Sigmoid colon (tissue), 7 donors: ENCODE data around the gene USP37. TPM values are rescaled to one million over a fixed set of nuclear protein-coding genes. Genes with fewer than 3 reads are reported as not detected.
A peak's percentile ranks its signal among the peaks of the same experiment; 100 is the strongest.

Experiments used
- DNase-seq: peaks from one replicate; pipeline ENCODE4 v3.0.0-alpha.2; 2019
- H3K27ac ChIP-seq, 4 donors: fragments of 200-600 bp; sonication (generic); one replicate each; pipeline ENCODE4 v1.5.1; 2016 to 2019; ENCODE audit warnings: mild to moderate bottlenecking in 1 of 4
- H3K27me3 ChIP-seq, 3 donors: fragments of 200-600 bp; sonication (generic); one replicate each; pipeline ENCODE4 v1.5.1; 2019; ENCODE audit warnings: mild to moderate bottlenecking in 1 of 3
- H3K36me3 ChIP-seq, 4 donors: fragments of 200-600 bp; sonication (generic); one replicate each; pipeline ENCODE4 v1.5.1; 2016 to 2019
- H3K4me1 ChIP-seq, 4 donors: fragments of 200-600 bp; sonication (generic); one replicate each; pipeline ENCODE4 v1.5.1; 2017 to 2019
- H3K4me3 ChIP-seq, 4 donors: fragments of 200-600 bp; sonication (generic); one replicate each; pipeline ENCODE4 v1.5.1; 2017 to 2019; ENCODE audit warnings: mild to moderate bottlenecking in 2 of 4, moderate library complexity in 1 of 4
- H3K9me3 ChIP-seq, 4 donors: fragments of 200-600 bp in 3 of 4; sonication (generic) in 3 of 4; one replicate each; pipeline versions ENCODE4 v1.5.1 to v1.6.1; 2013 to 2019
- EP300 ChIP-seq, 4 donors: sonication (generic); formaldehyde crosslinking; IDR thresholded peaks; one replicate each; pipeline ENCODE4 v1.6.1; 2017; ENCODE audit warnings: antibody characterized with exemption in 4 of 4
- POLR2A ChIP-seq, 2 donors: fragments of 450-650 bp; IDR thresholded peaks; one replicate each; pipeline ENCODE4 v1.6.1; 2016; ENCODE audit warnings: antibody characterized with exemption in 2 of 2, mild to moderate bottlenecking in 2 of 2, moderate library complexity in 2 of 2
- POLR2AphosphoS5 ChIP-seq, 4 donors: sonication (generic); formaldehyde crosslinking; IDR thresholded peaks; one replicate each; pipeline ENCODE4 v1.6.1; 2017; ENCODE audit warnings: antibody characterized with exemption in 4 of 4
- WGBS, 2 donors: extraction: QIAGEN DNeasy Blood & Tissue Kit; methylation state at CpG; one replicate each; pipeline ENCODE4 v1.1.7; 2013; 5-methylcytosine and 5-hydroxymethylcytosine counted together
- intact Hi-C: fragments of 100-400 bp; cut with DNase I; formaldehyde crosslinking; loops from one replicate; pipeline ENCODE4 v1.15.1; 2023
- polyA plus RNA-seq, 3 donors: library from polyadenylated mRNA; stranded (reverse); fragments of 200-250 nt; gene quantifications; one replicate each; pipeline ENCODE4 v1.2.3, GENCODE V29; 2013
- total RNA-seq, 4 donors: library from RNA; depleted of rRNA; stranded (reverse); fragments of >200 nt; gene quantifications; one replicate each; pipeline ENCODE4 v1.1.0, GENCODE V29; 2016
- TF ChIP-seq, protein P1 (sequence below), 4 experiments: fragments of 450-650 bp in 3 of 4; fragments of 200-600 bp in 1 of 4; IDR thresholded peaks; one replicate each; pipeline ENCODE4 v1.5.1; 2016 to 2019; ENCODE audit warnings: antibody characterized with exemption in 4 of 4, mild to moderate bottlenecking in 3 of 4, moderate library complexity in 2 of 4
- donor health status: healthy with polysubstance abuse.
- donor health status: Bipolar disorder and iron deficiency.
- donor health status: healthy.

Gene USP37
- total and polyA plus RNA-seq, 7 donors = 1.8 to 11.4 (median 6.6) TPM

DNA sequence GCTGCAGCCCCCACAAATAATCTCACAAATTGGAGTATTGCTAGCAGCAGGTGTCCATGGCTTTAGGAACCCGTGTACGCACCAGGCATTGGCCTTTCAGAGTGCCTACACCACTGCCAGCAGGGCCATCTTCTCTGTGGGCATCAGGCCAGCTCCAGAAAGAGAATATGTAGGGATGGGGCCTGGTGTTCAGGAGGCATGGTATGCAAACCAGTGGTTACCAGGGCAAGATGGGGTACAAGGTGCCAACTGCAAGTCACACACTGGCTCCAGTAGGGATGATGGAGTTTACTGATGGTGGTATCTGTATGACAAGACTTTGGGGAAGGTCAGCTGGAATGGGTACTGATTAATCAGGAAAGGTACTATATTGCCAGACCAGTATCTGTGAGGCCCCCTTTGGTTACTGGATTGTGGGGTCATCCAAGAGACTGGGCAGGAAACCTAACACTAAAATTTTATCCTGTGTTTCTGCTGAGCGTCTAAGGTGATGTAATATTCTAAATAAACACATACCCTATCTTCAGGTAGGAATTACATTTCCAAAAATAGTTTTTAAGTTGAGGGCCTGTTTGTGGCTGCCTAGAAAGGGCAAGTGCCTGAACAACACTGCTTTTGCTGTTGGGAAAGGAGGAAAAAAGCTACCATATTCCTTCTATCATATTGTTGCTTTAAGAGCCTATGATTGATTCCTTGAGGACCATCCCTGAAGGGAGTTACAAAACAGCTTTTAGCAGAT lies 9.5 kb upstream of the USP37 start:
- no peak for DNase-seq
- Histone ChIP-seq H3K27ac (no peak overlapping the region), H3K4me3 (no peak overlapping the region), H3K4me1 (peaks cover 0 to 16% (median 12%) of the 10 kb centered on the region in 4 donors), H3K27me3 (no peaks in the 10 kb centered on the region), H3K36me3 (peaks cover 0 to 34% (median 5%) of the 10 kb centered on the region in 4 donors), H3K9me3 (no peaks in the 10 kb centered on the region)
- 95 to 96% methylated on average over 3 of the region's 3 CpGs for WGBS, 2 donors
- intact Hi-C loops = no loop called here
- no peak for TF ChIP-seq POLR2A (IDR thresholded peaks at IDR 0.05)
- no peak for TF ChIP-seq POLR2AphosphoS5 (IDR thresholded peaks at IDR 0.05)
- no peak for TF ChIP-seq EP300 (IDR thresholded peaks at IDR 0.05)
- TF ChIP-seq, protein P1, sequence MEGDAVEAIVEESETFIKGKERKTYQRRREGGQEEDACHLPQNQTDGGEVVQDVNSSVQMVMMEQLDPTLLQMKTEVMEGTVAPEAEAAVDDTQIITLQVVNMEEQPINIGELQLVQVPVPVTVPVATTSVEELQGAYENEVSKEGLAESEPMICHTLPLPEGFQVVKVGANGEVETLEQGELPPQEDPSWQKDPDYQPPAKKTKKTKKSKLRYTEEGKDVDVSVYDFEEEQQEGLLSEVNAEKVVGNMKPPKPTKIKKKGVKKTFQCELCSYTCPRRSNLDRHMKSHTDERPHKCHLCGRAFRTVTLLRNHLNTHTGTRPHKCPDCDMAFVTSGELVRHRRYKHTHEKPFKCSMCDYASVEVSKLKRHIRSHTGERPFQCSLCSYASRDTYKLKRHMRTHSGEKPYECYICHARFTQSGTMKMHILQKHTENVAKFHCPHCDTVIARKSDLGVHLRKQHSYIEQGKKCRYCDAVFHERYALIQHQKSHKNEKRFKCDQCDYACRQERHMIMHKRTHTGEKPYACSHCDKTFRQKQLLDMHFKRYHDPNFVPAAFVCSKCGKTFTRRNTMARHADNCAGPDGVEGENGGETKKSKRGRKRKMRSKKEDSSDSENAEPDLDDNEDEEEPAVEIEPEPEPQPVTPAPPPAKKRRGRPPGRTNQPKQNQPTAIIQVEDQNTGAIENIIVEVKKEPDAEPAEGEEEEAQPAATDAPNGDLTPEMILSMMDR (IDR thresholded peaks at IDR 0.05) = no peak

DNA sequence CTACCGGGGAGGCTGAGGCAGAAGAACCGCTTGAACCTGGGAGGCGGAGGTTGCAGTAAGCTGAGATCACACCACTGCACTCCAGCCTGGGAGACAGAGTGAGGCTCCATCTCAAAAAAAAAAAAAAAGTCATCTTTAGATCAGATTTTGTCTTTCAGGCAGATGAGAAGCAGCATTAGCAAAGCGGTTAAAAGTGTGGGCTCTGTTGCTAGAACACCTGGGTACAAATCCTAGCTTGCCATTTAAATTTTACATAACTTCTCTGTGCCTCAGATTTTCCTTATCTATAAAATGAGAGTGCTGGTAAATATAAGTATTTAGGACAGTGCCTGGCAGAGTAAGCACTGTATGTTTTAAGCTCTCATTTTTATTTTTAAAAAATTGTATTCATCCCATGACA lies 8.7 kb upstream of the USP37 start:
- H3K4me3 ChIP-seq = no peak overlapping the region
- H3K27ac ChIP-seq = no peak overlapping the region
- H3K36me3 ChIP-seq = peaks cover 0 to 33% (median 9%) of the 10 kb centered on the region in 4 donors
- WGBS, 2 donors = 95 to 99% methylated on average over 4 of the region's 4 CpGs
- intact Hi-C loops = no loop called here
- no peak for TF ChIP-seq POLR2AphosphoS5 (IDR thresholded peaks at IDR 0.05)
- TF ChIP-seq POLR2A (IDR thresholded peaks at IDR 0.05) = no peak
- TF ChIP-seq, protein P1 (IDR thresholded peaks at IDR 0.05) = no peak
- TF ChIP-seq EP300 (IDR thresholded peaks at IDR 0.05) = no peak
- H3K4me1 ChIP-seq = peaks cover 0 to 17% (median 12%) of the 10 kb centered on the region in 4 donors
- no peaks in the 10 kb centered on the region for H3K27me3 ChIP-seq
- no peaks in the 10 kb centered on the region for H3K9me3 ChIP-seq
- no peak for DNase-seq

DNA sequence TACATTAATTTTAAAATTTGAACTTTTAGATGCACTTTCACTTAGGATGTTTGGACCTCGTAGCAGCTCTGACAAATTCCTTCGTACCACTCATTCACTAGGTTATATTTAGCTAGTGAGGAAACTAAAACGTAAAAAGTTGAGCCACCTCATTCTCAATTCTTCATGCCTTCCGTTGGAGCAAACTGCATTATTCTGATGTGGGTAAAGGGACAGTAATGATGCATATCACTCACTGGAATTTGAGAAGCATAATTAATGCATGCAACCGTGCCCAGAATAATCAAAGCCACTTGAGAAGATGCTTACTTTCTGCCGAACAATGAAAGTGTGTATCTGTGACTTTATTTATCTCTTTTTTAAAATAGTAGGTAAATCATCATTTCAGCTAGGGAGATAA lies 2.7 kb upstream of the USP37 start:
- Histone ChIP-seq H3K27me3 (no peaks in the 10 kb centered on the region), H3K36me3 (peaks cover 0 to 25% (median 5%) of the 10 kb centered on the region in 4 donors), H3K4me3 (no peak overlapping the region), H3K4me1 (peaks cover 0 to 40% (median 36%) of the 10 kb centered on the region in 4 donors), H3K27ac (peak overlapping the region; percentile 91 to 96 (median 94)), H3K9me3 (no peaks in the 10 kb centered on the region)
- 38 to 45% methylated on average over 6 of the region's 6 CpGs for WGBS, 2 donors
- intact Hi-C loops = loop anchor here (5.0 kb wide), 1 partner anchor 36 kb away; the partner anchor contains the start of gene PLCD4
- no peak for TF ChIP-seq POLR2A (IDR thresholded peaks at IDR 0.05)
- TF ChIP-seq EP300 (IDR thresholded peaks at IDR 0.05) = no peak
- TF ChIP-seq, protein P1 (IDR thresholded peaks at IDR 0.05) = no peak
- TF ChIP-seq POLR2AphosphoS5 (IDR thresholded peaks at IDR 0.05) = no peak
- no peak for DNase-seq

DNA sequence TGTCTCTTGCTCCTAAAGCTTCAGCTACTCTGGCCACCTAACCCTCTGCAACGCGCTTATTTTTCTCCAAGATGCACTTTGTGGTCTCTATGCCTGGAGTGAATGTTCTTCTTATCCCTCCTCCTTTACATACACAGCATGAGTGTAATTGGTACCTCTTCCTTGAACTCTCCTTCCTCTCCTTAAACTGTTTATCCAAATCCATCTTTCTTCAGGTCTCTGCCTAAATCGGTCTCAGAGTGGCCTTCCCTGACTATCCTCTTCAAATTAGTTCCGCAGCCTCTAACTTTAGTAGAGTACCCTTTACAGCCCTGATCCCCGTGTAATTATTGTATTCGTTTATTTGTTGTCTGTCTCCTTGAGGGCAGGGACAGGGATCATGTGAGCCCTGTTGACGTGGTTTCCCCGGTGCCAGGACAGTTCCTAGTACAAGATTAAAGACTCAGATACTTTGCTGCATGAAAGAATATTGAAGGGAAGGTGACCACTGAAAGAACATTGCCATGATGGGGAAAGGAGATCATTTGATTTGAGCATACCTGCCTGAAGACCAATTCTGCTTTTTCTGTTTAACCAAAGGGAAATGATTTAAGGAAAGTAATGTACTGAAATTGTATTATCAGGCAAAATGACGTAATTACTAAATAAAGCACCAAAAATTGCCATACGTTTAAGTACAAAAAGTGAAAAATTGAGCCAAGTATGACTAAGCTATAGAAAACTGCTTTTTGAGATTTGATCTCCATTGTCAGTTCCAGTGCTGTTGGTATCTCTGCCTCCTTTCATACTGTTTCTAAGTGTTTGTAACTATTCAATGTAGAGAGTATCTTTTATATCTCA lies 1.7 kb upstream of the USP37 start:
- Histone ChIP-seq H3K36me3 (peaks cover 0 to 19% (median 5%) of the 10 kb centered on the region in 4 donors), H3K9me3 (no peaks in the 10 kb centered on the region), H3K4me1 (peaks cover 0 to 40% (median 36%) of the 10 kb centered on the region in 4 donors), H3K4me3 (peak overlapping the region; percentile 60 to 72 (median 67)), H3K27ac (peak overlapping the region; percentile 91 to 96 (median 94)), H3K27me3 (no peaks in the 10 kb centered on the region)
- no peak for DNase-seq
- 4 to 9% methylated on average over 10 of the region's 10 CpGs for WGBS, 2 donors
- intact Hi-C loops = loop anchor here (2.0 to 5.0 kb wide), 5 partner anchors 37 to 278 kb away; partner anchors contain the start of genes PLCD4 and TMBIM1
- TF ChIP-seq EP300 (IDR thresholded peaks at IDR 0.05) (peak in 1 of 4 donors; percentile 46), POLR2AphosphoS5 (IDR thresholded peaks at IDR 0.05) (peak in 1 of 4 donors; percentile 44)
- TF ChIP-seq, protein P1 (IDR thresholded peaks at IDR 0.05) = no peak
